GM19099 (cell line): ENCODE data around the gene STYXL1.

Experiments used
- POLR2A ChIP-seq: IDR thresholded peaks from 3 replicates; pipeline ENCODE4 v1.6.1; 2011; ENCODE audit warnings: low read depth; ENCODE audit not compliant: insufficient read length; ENCODE audit errors: extremely low read depth

Gene STYXL1

GRCh38 chr7:76071316-76072242 lies 23.8 kb upstream of the STYXL1 start:
- no peak for TF ChIP-seq POLR2A

- no peak for TF ChIP-seq POLR2A
Observed at GRCh38 chr7:76069238-76069638, 21.4 kb upstream of the STYXL1 start.

GRCh38 chr7:76066716-76067503 lies 19.1 kb upstream of the STYXL1 start:
- TF ChIP-seq POLR2A, result no peak

- no peak for TF ChIP-seq POLR2A
Observed at GRCh38 chr7:76065016-76065612, 17.3 kb upstream of the STYXL1 start.

GRCh38 chr7:76064208-76064970 lies 16.6 kb upstream of the STYXL1 start:
- no peak for TF ChIP-seq POLR2A

GRCh38 chr7:76063525-76063924 lies 15.7 kb upstream of the STYXL1 start:
- no peak for TF ChIP-seq POLR2A

GRCh38 chr7:76063114-76063513 lies 15.3 kb upstream of the STYXL1 start:
- TF ChIP-seq POLR2A, result no peak

GRCh38 chr7:76062254-76062653 lies 14.5 kb upstream of the STYXL1 start:
- TF ChIP-seq POLR2A, result no peak

GRCh38 chr7:76060842-76061241 lies 13.0 kb upstream of the STYXL1 start:
- no peak for TF ChIP-seq POLR2A

- TF ChIP-seq POLR2A, result no peak
Observed at GRCh38 chr7:76057813-76058145, 10.0 kb upstream of the STYXL1 start.

GRCh38 chr7:76057103-76057812 lies 9.5 kb upstream of the STYXL1 start:
- no peak for TF ChIP-seq POLR2A

GRCh38 chr7:76056241-76056640 lies 8.4 kb upstream of the STYXL1 start:
- no peak for TF ChIP-seq POLR2A

- no peak for TF ChIP-seq POLR2A
Observed at GRCh38 chr7:76054123-76055120, 6.6 kb upstream of the STYXL1 start.
